ENCODE measurements around the gene MAP3K6. TPM values are rescaled to one million over a fixed set of nuclear protein-coding genes. Genes with fewer than 3 reads are reported as not detected.
A peak's percentile ranks its signal among the peaks of the same experiment; 100 is the strongest.

MAP3K6 gene
- total and polyA plus RNA-seq, 2 of the 13 experiments (the other 11 are each of a cell fraction or from before 2014, with no cell fraction given) = 2.7 to 3.2 TPM

DNA sequence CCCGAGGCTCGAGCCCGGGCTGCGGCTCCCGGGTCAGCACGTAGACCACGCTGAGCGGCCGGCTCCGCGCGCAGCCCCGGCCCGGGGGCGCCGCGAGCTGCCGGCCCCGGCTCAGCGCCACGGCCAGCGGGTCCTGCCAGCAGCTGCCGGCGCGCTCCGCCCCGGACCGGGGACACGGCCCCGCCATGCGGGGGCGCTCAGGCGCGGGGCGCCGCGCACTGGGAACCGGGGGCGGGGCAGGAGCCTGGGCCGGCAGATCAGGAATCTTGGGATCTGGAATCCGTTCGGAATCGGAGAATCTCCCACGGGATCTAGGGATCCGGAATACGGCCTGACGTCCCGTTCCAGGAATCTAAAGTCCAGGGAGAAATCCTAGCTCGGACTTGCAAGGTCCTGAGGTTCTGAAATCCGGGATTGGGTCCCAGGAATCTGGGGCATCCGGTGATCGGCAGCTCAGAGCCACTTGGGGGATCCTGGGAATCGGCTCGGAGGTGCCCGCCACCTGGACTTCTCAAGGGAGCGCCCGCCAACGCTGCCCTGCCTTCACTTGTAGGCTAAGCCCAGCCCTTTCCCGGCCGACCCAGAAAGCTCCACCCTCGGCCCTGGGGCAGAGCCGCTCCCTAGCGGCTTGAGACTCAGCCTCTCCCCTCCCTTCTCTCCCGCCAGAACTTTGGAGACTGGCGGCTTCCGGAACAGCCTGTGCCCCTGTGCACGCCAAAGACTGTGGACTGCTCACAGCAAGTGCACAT is at the start of gene MAP3K6 (continued):
- no peak for TF ChIP-seq RCOR2 (CRISPR knock-in tag; IDR thresholded peaks at IDR 0.05)
- no peak for TF ChIP-seq SP5 (CRISPR knock-in tag; IDR thresholded peaks at IDR 0.05; ENCODE audit: borderline replicate concordance, low read depth)
- TF ChIP-seq IRX3 (CRISPR knock-in tag; IDR thresholded peaks at IDR 0.05; ENCODE audit: borderline replicate concordance, low read depth) = no peak
- TF ChIP-seq KDM3A (CRISPR knock-in tag; IDR thresholded peaks at IDR 0.05; ENCODE audit: low read depth) = 0 out of 2 replicates have a peak, but pooled peaks have one; percentile 20
- TF ChIP-seq, protein P1, sequence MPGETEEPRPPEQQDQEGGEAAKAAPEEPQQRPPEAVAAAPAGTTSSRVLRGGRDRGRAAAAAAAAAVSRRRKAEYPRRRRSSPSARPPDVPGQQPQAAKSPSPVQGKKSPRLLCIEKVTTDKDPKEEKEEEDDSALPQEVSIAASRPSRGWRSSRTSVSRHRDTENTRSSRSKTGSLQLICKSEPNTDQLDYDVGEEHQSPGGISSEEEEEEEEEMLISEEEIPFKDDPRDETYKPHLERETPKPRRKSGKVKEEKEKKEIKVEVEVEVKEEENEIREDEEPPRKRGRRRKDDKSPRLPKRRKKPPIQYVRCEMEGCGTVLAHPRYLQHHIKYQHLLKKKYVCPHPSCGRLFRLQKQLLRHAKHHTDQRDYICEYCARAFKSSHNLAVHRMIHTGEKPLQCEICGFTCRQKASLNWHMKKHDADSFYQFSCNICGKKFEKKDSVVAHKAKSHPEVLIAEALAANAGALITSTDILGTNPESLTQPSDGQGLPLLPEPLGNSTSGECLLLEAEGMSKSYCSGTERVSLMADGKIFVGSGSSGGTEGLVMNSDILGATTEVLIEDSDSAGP (CRISPR knock-in tag; IDR thresholded peaks at IDR 0.05; ENCODE audit: borderline replicate concordance) = peak; percentile 70; the same call in 1 of the 2 replicates
- TF ChIP-seq HNRNPK (IDR thresholded peaks at IDR 0.05; ENCODE audit: low read depth, low read length, poor library complexity, severe bottlenecking) = no peak
- TF ChIP-seq, protein P2, sequence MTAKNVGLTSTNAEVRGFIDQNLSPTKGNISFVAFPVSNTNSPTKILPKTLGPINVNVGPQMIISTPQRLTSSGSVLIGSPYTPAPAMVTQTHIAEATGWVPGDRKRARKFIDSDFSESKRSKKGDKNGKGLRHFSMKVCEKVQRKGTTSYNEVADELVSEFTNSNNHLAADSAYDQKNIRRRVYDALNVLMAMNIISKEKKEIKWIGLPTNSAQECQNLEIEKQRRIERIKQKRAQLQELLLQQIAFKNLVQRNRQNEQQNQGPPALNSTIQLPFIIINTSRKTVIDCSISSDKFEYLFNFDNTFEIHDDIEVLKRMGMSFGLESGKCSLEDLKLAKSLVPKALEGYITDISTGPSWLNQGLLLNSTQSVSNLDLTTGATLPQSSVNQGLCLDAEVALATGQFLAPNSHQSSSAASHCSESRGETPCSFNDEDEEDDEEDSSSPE (CRISPR knock-in tag; IDR thresholded peaks at IDR 0.05) = peak; percentile 50
- no peak for TF ChIP-seq SMARCC2 (IDR thresholded peaks at IDR 0.05)
- no peak for TF ChIP-seq CENPT (CRISPR knock-in tag; IDR thresholded peaks at IDR 0.05; ENCODE audit: low read depth)
- TF ChIP-seq, protein P3, sequence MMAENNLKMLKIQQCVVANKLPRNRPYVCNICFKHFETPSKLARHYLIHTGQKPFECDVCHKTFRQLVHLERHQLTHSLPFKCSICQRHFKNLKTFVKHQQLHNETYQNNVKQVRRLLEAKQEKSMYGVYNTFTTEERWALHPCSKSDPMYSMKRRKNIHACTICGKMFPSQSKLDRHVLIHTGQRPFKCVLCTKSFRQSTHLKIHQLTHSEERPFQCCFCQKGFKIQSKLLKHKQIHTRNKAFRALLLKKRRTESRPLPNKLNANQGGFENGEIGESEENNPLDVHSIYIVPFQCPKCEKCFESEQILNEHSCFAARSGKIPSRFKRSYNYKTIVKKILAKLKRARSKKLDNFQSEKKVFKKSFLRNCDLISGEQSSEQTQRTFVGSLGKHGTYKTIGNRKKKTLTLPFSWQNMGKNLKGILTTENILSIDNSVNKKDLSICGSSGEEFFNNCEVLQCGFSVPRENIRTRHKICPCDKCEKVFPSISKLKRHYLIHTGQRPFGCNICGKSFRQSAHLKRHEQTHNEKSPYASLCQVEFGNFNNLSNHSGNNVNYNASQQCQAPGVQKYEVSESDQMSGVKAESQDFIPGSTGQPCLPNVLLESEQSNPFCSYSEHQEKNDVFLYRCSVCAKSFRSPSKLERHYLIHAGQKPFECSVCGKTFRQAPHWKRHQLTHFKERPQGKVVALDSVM (CRISPR knock-in tag; IDR thresholded peaks at IDR 0.05) = no peak
- no peak for TF ChIP-seq ZNF660 (CRISPR knock-in tag; IDR thresholded peaks at IDR 0.05; ENCODE audit: borderline replicate concordance, low read depth)
- no peak for TF ChIP-seq REPIN1 (CRISPR knock-in tag; IDR thresholded peaks at IDR 0.05; ENCODE audit: borderline replicate concordance, low read depth)
- TF ChIP-seq MEIS2 (CRISPR knock-in tag; IDR thresholded peaks at IDR 0.05) = no peak
- no peak for TF ChIP-seq ZNF468 (CRISPR knock-in tag; IDR thresholded peaks at IDR 0.05)
- TF ChIP-seq, protein P4, sequence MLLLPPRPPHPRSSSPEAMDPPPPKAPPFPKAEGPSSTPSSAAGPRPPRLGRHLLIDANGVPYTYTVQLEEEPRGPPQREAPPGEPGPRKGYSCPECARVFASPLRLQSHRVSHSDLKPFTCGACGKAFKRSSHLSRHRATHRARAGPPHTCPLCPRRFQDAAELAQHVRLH (CRISPR knock-in tag; IDR thresholded peaks at IDR 0.05; ENCODE audit: borderline replicate concordance, low read depth) = no peak; the same call in 1 of the 2 replicates
- TF ChIP-seq, protein P5, sequence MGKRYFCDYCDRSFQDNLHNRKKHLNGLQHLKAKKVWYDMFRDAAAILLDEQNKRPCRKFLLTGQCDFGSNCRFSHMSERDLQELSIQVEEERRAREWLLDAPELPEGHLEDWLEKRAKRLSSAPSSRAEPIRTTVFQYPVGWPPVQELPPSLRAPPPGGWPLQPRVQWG (CRISPR knock-in tag; IDR thresholded peaks at IDR 0.05; ENCODE audit: borderline replicate concordance, low read depth) = no peak
- no peak for TF ChIP-seq NKX3-1 (CRISPR knock-in tag; IDR thresholded peaks at IDR 0.05)
- TF ChIP-seq, protein P6, sequence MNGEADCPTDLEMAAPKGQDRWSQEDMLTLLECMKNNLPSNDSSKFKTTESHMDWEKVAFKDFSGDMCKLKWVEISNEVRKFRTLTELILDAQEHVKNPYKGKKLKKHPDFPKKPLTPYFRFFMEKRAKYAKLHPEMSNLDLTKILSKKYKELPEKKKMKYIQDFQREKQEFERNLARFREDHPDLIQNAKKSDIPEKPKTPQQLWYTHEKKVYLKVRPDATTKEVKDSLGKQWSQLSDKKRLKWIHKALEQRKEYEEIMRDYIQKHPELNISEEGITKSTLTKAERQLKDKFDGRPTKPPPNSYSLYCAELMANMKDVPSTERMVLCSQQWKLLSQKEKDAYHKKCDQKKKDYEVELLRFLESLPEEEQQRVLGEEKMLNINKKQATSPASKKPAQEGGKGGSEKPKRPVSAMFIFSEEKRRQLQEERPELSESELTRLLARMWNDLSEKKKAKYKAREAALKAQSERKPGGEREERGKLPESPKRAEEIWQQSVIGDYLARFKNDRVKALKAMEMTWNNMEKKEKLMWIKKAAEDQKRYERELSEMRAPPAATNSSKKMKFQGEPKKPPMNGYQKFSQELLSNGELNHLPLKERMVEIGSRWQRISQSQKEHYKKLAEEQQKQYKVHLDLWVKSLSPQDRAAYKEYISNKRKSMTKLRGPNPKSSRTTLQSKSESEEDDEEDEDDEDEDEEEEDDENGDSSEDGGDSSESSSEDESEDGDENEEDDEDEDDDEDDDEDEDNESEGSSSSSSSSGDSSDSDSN (CRISPR knock-in tag; IDR thresholded peaks at IDR 0.05) = peak; percentile 43; the same call in 1 of the 2 replicates
- no peak for TF ChIP-seq RNF2 (conservative IDR thresholded peaks at IDR 0.05; ENCODE audit: low read depth)
- no peak for TF ChIP-seq HOXA5 (CRISPR knock-in tag; IDR thresholded peaks at IDR 0.05)
- TF ChIP-seq ZNF607 (CRISPR knock-in tag; IDR thresholded peaks at IDR 0.05; ENCODE audit: borderline replicate concordance) = 0 out of 2 replicates have a peak, but pooled peaks have one; percentile 23
